DOHH2 (cell line): ENCODE measurements around the gene CUEDC1.

ENCODE experiments used
- H3F3A ChIP-seq: fragments of 200-600 bp; sonication (generic), shearing (Covaris generic); 2 replicates; pipeline ENCODE4 v1.6.0; 2016; ENCODE audit warnings: antibody characterized with exemption, mild to moderate bottlenecking; ENCODE audit not compliant: control insufficient read depth, insufficient read depth
- H3K27ac ChIP-seq: fragments of 200-600 bp; sonication (generic); 2 replicates; pipeline ENCODE4 v1.5.1; 2014; ENCODE audit warnings: low read depth, mild to moderate bottlenecking, low read length, moderate library complexity
- H3K27me3 ChIP-seq: fragments of 200-600 bp; sonication (generic); 2 replicates; pipeline ENCODE4 v1.6.1; 2014; ENCODE audit warnings: mild to moderate bottlenecking, low read length, mixed read lengths; ENCODE audit not compliant: control insufficient read depth
- H3K36me3 ChIP-seq: fragments of 200-600 bp; sonication (generic); 2 replicates; pipeline ENCODE4 v1.6.1; 2014; ENCODE audit warnings: mild to moderate bottlenecking, low read length, moderate library complexity, mixed read lengths; ENCODE audit not compliant: control insufficient read depth
- H3K4me1 ChIP-seq: fragments of 200-600 bp; sonication (generic); 2 replicates; pipeline ENCODE4 v1.6.1; 2014; ENCODE audit warnings: mild to moderate bottlenecking, low read length, mixed read lengths; ENCODE audit not compliant: control insufficient read depth
- H3K4me2 ChIP-seq: fragments of 200-600 bp; sonication (generic); 2 replicates; pipeline ENCODE4 v1.6.0; 2014; ENCODE audit warnings: mild to moderate bottlenecking, low read length, moderate library complexity
- H3K4me3 ChIP-seq: fragments of 200-600 bp; sonication (generic); 2 replicates; pipeline ENCODE4 v1.5.1; 2014; ENCODE audit warnings: mild to moderate bottlenecking, low read length, mixed read lengths
- H3K79me2 ChIP-seq: fragments of 200-600 bp; sonication (generic); 2 replicates; pipeline ENCODE4 v1.6.1; 2014; ENCODE audit warnings: mild to moderate bottlenecking, low read length, mixed read lengths; ENCODE audit not compliant: control insufficient read depth
- H3K9me2 ChIP-seq: fragments of 200-600 bp; sonication (generic); replicated peaks from 2 replicates; pipeline ENCODE4 v1.6.1; 2014; ENCODE audit warnings: mild to moderate bottlenecking, low read length, mixed read lengths; ENCODE audit not compliant: control insufficient read depth
- H3K9me3 ChIP-seq: fragments of 200-600 bp; sonication (generic); 2 replicates; pipeline ENCODE4 v1.6.1; 2014; ENCODE audit warnings: antibody characterized with exemption, low read length, mixed read lengths; ENCODE audit not compliant: control insufficient read depth, insufficient read depth
- H4K20me1 ChIP-seq: fragments of 200-600 bp; sonication (generic); 2 replicates; pipeline ENCODE4 v1.6.0; 2014; ENCODE audit warnings: low read depth, mild to moderate bottlenecking, antibody characterized with exemption, low read length, moderate library complexity; ENCODE audit not compliant: control insufficient read depth, insufficient read depth
- CTCF ChIP-seq: fragments of 200-600 bp; sonication (generic); IDR thresholded peaks from one replicate; pipeline ENCODE4 v1.5.1; 2014; ENCODE audit warnings: antibody characterized with exemption, mild to moderate bottlenecking, low read depth, low read length; ENCODE audit not compliant: poor library complexity, severe bottlenecking
- EZH2phosphoT487 ChIP-seq: fragments of 200-600 bp; sonication (generic); IDR thresholded peaks from 2 replicates; pipeline ENCODE4 v1.6.1; 2017; ENCODE audit warnings: borderline replicate concordance, mild to moderate bottlenecking, antibody characterized with exemption, low read length, moderate library complexity, mixed read lengths

The CUEDC1 gene

GRCh38 chr17:57866723-57867122 lies 88.5 kb downstream of the CUEDC1 start:
- TF ChIP-seq CTCF (no peak), EZH2phosphoT487 (no peak)
- Histone ChIP-seq H3K4me3 (no peak overlapping the region), H3K36me3 (no peaks in the 10 kb centered on the region), H3K9me3 (no peaks in the 10 kb centered on the region), H3K27ac (no peak overlapping the region), H3K9me2 (no peaks in the 10 kb centered on the region), H3K27me3 (peaks cover 24% of the 10 kb centered on the region), H3F3A (no peaks in the 10 kb centered on the region), H4K20me1 (no peaks in the 10 kb centered on the region), H3K4me2 (no peak overlapping the region), H3K4me1 (peaks cover 22% of the 10 kb centered on the region), H3K79me2 (no peaks in the 10 kb centered on the region)

GRCh38 chr17:57866319-57866718 lies 88.9 kb downstream of the CUEDC1 start:
- H3F3A ChIP-seq: no peaks in the 10 kb centered on the region
- H3K27ac ChIP-seq: no peak overlapping the region
- TF ChIP-seq CTCF (no peak), EZH2phosphoT487 (no peak)
- H3K4me3 ChIP-seq: no peak overlapping the region
- H3K9me2 ChIP-seq: no peaks in the 10 kb centered on the region
- H3K9me3 ChIP-seq: no peaks in the 10 kb centered on the region
- no peaks in the 10 kb centered on the region for H3K36me3 ChIP-seq
- H3K79me2 ChIP-seq: no peaks in the 10 kb centered on the region
- H3K27me3 ChIP-seq: peaks cover 28% of the 10 kb centered on the region
- no peak overlapping the region for H3K4me2 ChIP-seq
- no peaks in the 10 kb centered on the region for H4K20me1 ChIP-seq
- peaks cover 26% of the 10 kb centered on the region for H3K4me1 ChIP-seq

GRCh38 chr17:57864273-57864672 lies 90.9 kb downstream of the CUEDC1 start:
- no peak overlapping the region for H3K4me2 ChIP-seq
- no peak for TF ChIP-seq EZH2phosphoT487
- peaks cover 32% of the 10 kb centered on the region for H3K4me1 ChIP-seq
- no peak overlapping the region for H3K27ac ChIP-seq
- H4K20me1 ChIP-seq: no peaks in the 10 kb centered on the region
- H3K27me3 ChIP-seq: peaks cover 44% of the 10 kb centered on the region
- H3K79me2 ChIP-seq: no peaks in the 10 kb centered on the region
- no peak overlapping the region for H3K4me3 ChIP-seq
- H3K9me2 ChIP-seq: no peaks in the 10 kb centered on the region
- no peaks in the 10 kb centered on the region for H3K9me3 ChIP-seq
- no peaks in the 10 kb centered on the region for H3K36me3 ChIP-seq
- no peaks in the 10 kb centered on the region for H3F3A ChIP-seq

- no peaks in the 10 kb centered on the region for H3K9me3 ChIP-seq
- no peaks in the 10 kb centered on the region for H4K20me1 ChIP-seq
- TF ChIP-seq EZH2phosphoT487: no peak
- TF ChIP-seq CTCF: no peak
- H3K4me1 ChIP-seq: peaks cover 23% of the 10 kb centered on the region
- H3K4me2 ChIP-seq: no peak overlapping the region
- H3K36me3 ChIP-seq: no peaks in the 10 kb centered on the region
- H3K9me2 ChIP-seq: no peaks in the 10 kb centered on the region
- no peak overlapping the region for H3K27ac ChIP-seq
- H3K4me3 ChIP-seq: no peak overlapping the region
- H3F3A ChIP-seq: no peaks in the 10 kb centered on the region
- H3K79me2 ChIP-seq: no peaks in the 10 kb centered on the region
- H3K27me3 ChIP-seq: peaks cover 56% of the 10 kb centered on the region
Measured at GRCh38 chr17:57862694-57863667, 92.2 kb downstream of the CUEDC1 start.
